Endothelial cell of umbilical vein (primary cell): ENCODE data around the gene PTCH2. TPM values are rescaled to one million over a fixed set of nuclear protein-coding genes. Genes with fewer than 3 reads are reported as not detected.

Source experiments
- BruUV-seq: library from RNA; stranded (reverse); fragments of 400-500 nt; replicated peaks from 2 replicates; lab custom pipeline; 2021; lab: Mats Ljungman, UMichigan
- CTCF ChIA-PET: fragments of 300-600, 350-600 bp; sonication (Branson Sonifier 250); formaldehyde crosslinking; loops from one replicate; lab custom pipeline; 2021; ENCODE audit warnings: antibody characterized with exemption, inconsistent platforms; lab: Charles Lee
- POLR2A ChIA-PET: fragments of 300-600, 350-600 bp; sonication (Branson Sonifier 250); formaldehyde crosslinking; loops from one replicate; lab custom pipeline; 2021; ENCODE audit warnings: antibody characterized with exemption, inconsistent platforms; lab: Charles Lee
- DNase-seq: peaks from one replicate; pipeline ENCODE4 v3.0.0-alpha.2; 2011; ENCODE audit warnings: low read depth, low spot score
- FAIRE-seq: peaks from 2 replicates; lab custom pipeline; 2011; peaks lifted over from hg19 to GRCh38; lab: Jason Lieb, UNC
- H2AFZ ChIP-seq: 2 replicates; pipeline ENCODE4 v1.6.0; 2012; ENCODE audit warnings: low read depth, low read length, control low read depth, inconsistent platforms
- H3K27ac ChIP-seq: 2 replicates; pipeline ENCODE4 v1.5.1; 2011; ENCODE audit warnings: low read depth, mild to moderate bottlenecking, control low read depth, low read length, moderate library complexity; ENCODE audit not compliant: insufficient read depth
- H3K27me3 ChIP-seq, 2 experiments: 2 replicates each; pipeline versions ENCODE4 v1.6.0 to v1.6.1; 2011; ENCODE audit warnings: low read length in 2 of 2, mixed read lengths in 1 of 2; ENCODE audit not compliant: control insufficient read depth in 2 of 2, insufficient read depth in 2 of 2
- H3K36me3 ChIP-seq, 2 experiments: 2 replicates in 1 of 2; 3 replicates in 1 of 2; pipeline ENCODE4 v1.5.1; 2011; ENCODE audit warnings: low read length in 2 of 2, mild to moderate bottlenecking in 1 of 2, moderate library complexity in 1 of 2; ENCODE audit not compliant: control insufficient read depth in 2 of 2, insufficient read depth in 2 of 2; ENCODE audit errors: extremely low read depth in 1 of 2
- H3K4me1 ChIP-seq: 3 replicates; pipeline ENCODE4 v1.5.1; 2011; ENCODE audit warnings: mild to moderate bottlenecking, low read length; ENCODE audit not compliant: control insufficient read depth, insufficient read depth; ENCODE audit errors: extremely low read depth
- H3K4me2 ChIP-seq: 2 replicates; pipeline ENCODE4 v1.6.1; 2011; ENCODE audit warnings: low read length, control low read depth, mixed read lengths; ENCODE audit not compliant: insufficient read depth
- H3K4me3 ChIP-seq, 3 experiments: fragments of 200-600 bp in 1 of 3; sonication (generic), shearing (Covaris generic) in 1 of 3; replicated peaks in 1 of 3; 2 replicates each; pipeline ENCODE4 v1.5.1; 2011 to 2016; ENCODE audit warnings: control low read depth in 3 of 3, low read length in 3 of 3, mild to moderate bottlenecking in 2 of 3, inconsistent platforms in 1 of 3, low read depth in 1 of 3, moderate library complexity in 1 of 3; ENCODE audit not compliant: insufficient read depth in 1 of 3
- H3K79me2 ChIP-seq: 2 replicates; pipeline ENCODE4 v1.6.0; 2012; ENCODE audit warnings: low read length, inconsistent platforms; ENCODE audit not compliant: control insufficient read depth, insufficient read depth
- H3K9ac ChIP-seq: replicated peaks from 2 replicates; pipeline ENCODE3; 2011; ENCODE audit warnings: low read length, control low read depth; ENCODE audit not compliant: insufficient read depth; ENCODE audit errors: extremely low read depth
- H3K9me1 ChIP-seq: replicated peaks from 3 replicates; pipeline ENCODE4 v1.6.0; 2011; ENCODE audit warnings: mild to moderate bottlenecking, low read length; ENCODE audit not compliant: control insufficient read depth, insufficient read depth; ENCODE audit errors: extremely low read depth
- H3K9me3 ChIP-seq: replicated peaks from 2 replicates; pipeline ENCODE4 v1.5.1; 2012; ENCODE audit warnings: low read length, inconsistent platforms; ENCODE audit not compliant: control insufficient read depth, insufficient read depth
- H4K20me1 ChIP-seq: replicated peaks from 2 replicates; pipeline ENCODE3; 2011; ENCODE audit warnings: mild to moderate bottlenecking, low read length; ENCODE audit not compliant: control insufficient read depth, insufficient read depth; ENCODE audit errors: extremely low read depth
- EZH2 ChIP-seq: IDR thresholded peaks from 2 replicates; pipeline ENCODE4 v1.6.1; 2012; ENCODE audit warnings: borderline replicate concordance, low read depth, mild to moderate bottlenecking, moderate library complexity, low read length, inconsistent platforms; ENCODE audit not compliant: severe bottlenecking
- FOS ChIP-seq: IDR thresholded peaks from 2 replicates; pipeline ENCODE4 v1.6.1; 2011; ENCODE audit warnings: mild to moderate bottlenecking, low read length, moderate library complexity, borderline replicate concordance; ENCODE audit not compliant: insufficient read depth
- GATA2 ChIP-seq: IDR thresholded peaks from 2 replicates; pipeline ENCODE4 v1.7.0; 2011; ENCODE audit warnings: low read depth, mild to moderate bottlenecking, moderate library complexity, mixed read lengths, low read length; ENCODE audit not compliant: insufficient read length, insufficient read depth
- JUN ChIP-seq: IDR thresholded peaks from 2 replicates; pipeline ENCODE4 v1.6.1; 2011; ENCODE audit warnings: borderline replicate concordance, low read depth; ENCODE audit not compliant: insufficient read length, insufficient read depth
- MYC ChIP-seq: IDR thresholded peaks from one replicate; pipeline ENCODE4 v1.6.1; 2011; ENCODE audit warnings: mild to moderate bottlenecking, low read depth, low read length
- POLR2A ChIP-seq: IDR thresholded peaks from 2 replicates; pipeline ENCODE4 v1.6.1; 2012; ENCODE audit warnings: low read depth, mild to moderate bottlenecking, control low read depth, low read length
- POLR2AphosphoS5 ChIP-seq: IDR thresholded peaks from 2 replicates; pipeline ENCODE4 v1.6.1; 2012; ENCODE audit warnings: low read depth, mild to moderate bottlenecking, control low read depth, low read length, moderate library complexity; ENCODE audit not compliant: insufficient read depth
- dilution Hi-C: fragments of 300-500 bp; cut with MboI; formaldehyde crosslinking; loops from one replicate; pipeline ENCODE4 v1.15.0; 2019; ENCODE audit warnings: low sequenced_read_pairs; ENCODE audit not compliant: extremely low pct_ligation_motif_present
- intact Hi-C: fragments of 100-400 bp; cut with micrococcal nuclease; formaldehyde crosslinking; loops from one replicate; pipeline ENCODE4 v1.10.0; 2022
- polyA plus RNA-seq, 4 experiments: library from polyadenylated mRNA; depleted of rRNA in 3 of 4; stranded (reverse) in 3 of 4; unstranded in 1 of 4; fragments of >200 nt; gene quantifications; 2 replicates each; pipeline versions ENCODE4 v1.2.1 to v1.2.3, GENCODE V29; 2011 to 2012; ENCODE audit warnings: missing spikeins in 1 of 4
- total RNA-seq: library from RNA; stranded (reverse); gene quantifications from 2 replicates; pipeline ENCODE4 v1.2.3, GENCODE V29; 2021
- TF ChIP-seq, protein P1 (sequence below), 2 donors: IDR thresholded peaks; 1 replicate in 1 of 2; 2 replicates in 1 of 2; pipeline ENCODE4 v1.5.1; 2011; ENCODE audit warnings: low read length in 2 of 2, mild to moderate bottlenecking in 2 of 2, moderate library complexity in 2 of 2, control low read depth in 1 of 2, inconsistent platforms in 1 of 2, low read depth in 1 of 2; ENCODE audit not compliant: insufficient read depth in 1 of 2; ENCODE audit errors: extremely low read depth in 1 of 2
- TF ChIP-seq, protein P2 (sequence below): IDR thresholded peaks from 2 replicates; pipeline ENCODE4 v1.6.1; 2011; ENCODE audit not compliant: insufficient read depth, insufficient read length

PTCH2 gene
- total and polyA plus RNA-seq, 2 donors (not counting 3 experiments of a cell fraction or from before 2014, with no cell fraction given) = 1.8 TPM

DNA sequence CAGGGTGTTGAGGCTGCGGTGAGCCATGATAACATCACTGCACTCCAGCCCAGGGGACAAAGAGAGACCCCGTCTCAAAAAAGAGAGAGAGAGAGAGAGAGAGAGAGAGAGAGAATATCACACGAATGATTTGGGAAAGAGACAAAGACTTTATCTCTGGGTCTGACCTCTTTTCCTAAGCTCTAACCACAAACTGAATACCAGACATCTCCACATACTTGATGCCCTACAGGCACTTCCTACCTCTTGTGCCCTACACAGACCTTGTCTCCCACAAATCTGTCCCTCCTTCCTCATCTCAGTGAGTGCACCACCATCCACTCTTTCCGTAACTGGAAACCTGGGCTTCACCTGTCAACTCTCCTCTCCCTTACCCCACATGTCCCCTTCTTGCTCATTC, 27.0 kb upstream of the PTCH2 start:
- H3K4me2 ChIP-seq = no peak overlapping the region
- H3K79me2 ChIP-seq = no peaks in the 10 kb centered on the region
- intact Hi-C loops = no loop called here
- no peaks in the 10 kb centered on the region for H4K20me1 ChIP-seq
- ChIA-PET CTCF (interaction anchor here (0.7 kb wide), 1 partner anchor 137 kb away, joined by 4 read pairs; no protein-coding TSS in a partner anchor), POLR2A (no interaction called here)
- H3K27ac ChIP-seq = no peak overlapping the region
- dilution Hi-C loops = no loop called here
- TF ChIP-seq, protein P1, sequence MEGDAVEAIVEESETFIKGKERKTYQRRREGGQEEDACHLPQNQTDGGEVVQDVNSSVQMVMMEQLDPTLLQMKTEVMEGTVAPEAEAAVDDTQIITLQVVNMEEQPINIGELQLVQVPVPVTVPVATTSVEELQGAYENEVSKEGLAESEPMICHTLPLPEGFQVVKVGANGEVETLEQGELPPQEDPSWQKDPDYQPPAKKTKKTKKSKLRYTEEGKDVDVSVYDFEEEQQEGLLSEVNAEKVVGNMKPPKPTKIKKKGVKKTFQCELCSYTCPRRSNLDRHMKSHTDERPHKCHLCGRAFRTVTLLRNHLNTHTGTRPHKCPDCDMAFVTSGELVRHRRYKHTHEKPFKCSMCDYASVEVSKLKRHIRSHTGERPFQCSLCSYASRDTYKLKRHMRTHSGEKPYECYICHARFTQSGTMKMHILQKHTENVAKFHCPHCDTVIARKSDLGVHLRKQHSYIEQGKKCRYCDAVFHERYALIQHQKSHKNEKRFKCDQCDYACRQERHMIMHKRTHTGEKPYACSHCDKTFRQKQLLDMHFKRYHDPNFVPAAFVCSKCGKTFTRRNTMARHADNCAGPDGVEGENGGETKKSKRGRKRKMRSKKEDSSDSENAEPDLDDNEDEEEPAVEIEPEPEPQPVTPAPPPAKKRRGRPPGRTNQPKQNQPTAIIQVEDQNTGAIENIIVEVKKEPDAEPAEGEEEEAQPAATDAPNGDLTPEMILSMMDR (IDR thresholded peaks at IDR 0.05; ENCODE audit: extremely low read depth in 1 of 2, insufficient read depth in 1 of 2, low read depth in 1 of 2, low read length in 2 of 2) = no peak
- no peak for TF ChIP-seq FOS
- TF ChIP-seq JUN = no peak
- no peak for TF ChIP-seq POLR2AphosphoS5
- TF ChIP-seq POLR2A = no peak
- no peak for TF ChIP-seq EZH2
- TF ChIP-seq MYC = no peak
- TF ChIP-seq GATA2 = no peak
- TF ChIP-seq, protein P2, sequence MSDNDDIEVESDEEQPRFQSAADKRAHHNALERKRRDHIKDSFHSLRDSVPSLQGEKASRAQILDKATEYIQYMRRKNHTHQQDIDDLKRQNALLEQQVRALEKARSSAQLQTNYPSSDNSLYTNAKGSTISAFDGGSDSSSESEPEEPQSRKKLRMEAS = no peak
- no TSS peak for BruUV-seq
- no peaks in the 10 kb centered on the region for H3K4me1 ChIP-seq
- H3K4me3 ChIP-seq = no peak overlapping the region
- no peaks in the 10 kb centered on the region for H3K9me3 ChIP-seq
- no peak for DNase-seq
- no peak for FAIRE-seq
- H3K36me3 ChIP-seq = peaks cover 0 to 4% of the 10 kb centered on the region in 2 experiments
- H3K27me3 ChIP-seq = no peaks in the 10 kb centered on the region
- H3K9me1 ChIP-seq = no peaks in the 10 kb centered on the region
- H3K9ac ChIP-seq = no peak overlapping the region
- no peak overlapping the region for H2AFZ ChIP-seq
